Calu3 (cell line): ENCODE measurements around the gene COL18A1. TPM values are rescaled to one million over a fixed set of nuclear protein-coding genes. Genes with fewer than 3 reads are reported as not detected.

Experiments used
- BruUV-seq: library from RNA; stranded (reverse); fragments of 400-500 nt; replicated peaks from 2 replicates; lab custom pipeline; 2021; lab: Mats Ljungman, UMichigan
- CTCF ChIA-PET: fragments of 300-600 bp; sonication (Branson Sonifier 250); formaldehyde crosslinking; loops from one replicate; lab custom pipeline; 2022; ENCODE audit warnings: antibody characterized with exemption; lab: Charles Lee
- DNase-seq: peaks from one replicate; pipeline ENCODE4 v3.0.0; 2022
- H3K27ac Mint-ChIP-seq: one replicate; pipeline ENCODE4 v1.8.0; 2022; ENCODE audit warnings: mixed read lengths; ENCODE audit not compliant: unreplicated experiment
- H3K27me3 Mint-ChIP-seq: one replicate; pipeline ENCODE4 v1.8.0; 2022; ENCODE audit warnings: mixed read lengths; ENCODE audit not compliant: unreplicated experiment
- H3K36me3 Mint-ChIP-seq: one replicate; pipeline ENCODE4 v1.8.0; 2022; ENCODE audit warnings: mild to moderate bottlenecking, moderate library complexity, mixed read lengths; ENCODE audit not compliant: insufficient read depth, unreplicated experiment
- H3K4me1 Mint-ChIP-seq: one replicate; pipeline ENCODE4 v1.8.0; 2022; ENCODE audit warnings: mild to moderate bottlenecking, low read depth, mixed read lengths; ENCODE audit not compliant: unreplicated experiment
- H3K4me3 Mint-ChIP-seq: one replicate; pipeline ENCODE4 v1.8.0; 2022; ENCODE audit warnings: mild to moderate bottlenecking, low read depth, moderate library complexity, mixed read lengths; ENCODE audit not compliant: unreplicated experiment
- H3K9me3 Mint-ChIP-seq: one replicate; pipeline ENCODE4 v1.8.0; 2022; ENCODE audit warnings: low read depth, mixed read lengths; ENCODE audit not compliant: unreplicated experiment
- intact Hi-C: fragments of 100-400 bp; cut with micrococcal nuclease; formaldehyde crosslinking; loops from one replicate; pipeline ENCODE4 v1.10.0; 2022; ENCODE audit not compliant: unreplicated experiment
- total RNA-seq: library from RNA; stranded (reverse); gene quantifications from 2 replicates; pipeline ENCODE4 v1.2.3, GENCODE V29; 2022
- TF ChIP-seq, protein P1 (sequence below): fragments of 200-600 bp; IDR thresholded peaks from one replicate; pipeline ENCODE4 v1.8.0; 2022; ENCODE audit warnings: antibody characterized with exemption; ENCODE audit not compliant: unreplicated experiment

The COL18A1 gene
- total RNA-seq, 1 experiment from 2014 or later, result 82.9 TPM

DNA sequence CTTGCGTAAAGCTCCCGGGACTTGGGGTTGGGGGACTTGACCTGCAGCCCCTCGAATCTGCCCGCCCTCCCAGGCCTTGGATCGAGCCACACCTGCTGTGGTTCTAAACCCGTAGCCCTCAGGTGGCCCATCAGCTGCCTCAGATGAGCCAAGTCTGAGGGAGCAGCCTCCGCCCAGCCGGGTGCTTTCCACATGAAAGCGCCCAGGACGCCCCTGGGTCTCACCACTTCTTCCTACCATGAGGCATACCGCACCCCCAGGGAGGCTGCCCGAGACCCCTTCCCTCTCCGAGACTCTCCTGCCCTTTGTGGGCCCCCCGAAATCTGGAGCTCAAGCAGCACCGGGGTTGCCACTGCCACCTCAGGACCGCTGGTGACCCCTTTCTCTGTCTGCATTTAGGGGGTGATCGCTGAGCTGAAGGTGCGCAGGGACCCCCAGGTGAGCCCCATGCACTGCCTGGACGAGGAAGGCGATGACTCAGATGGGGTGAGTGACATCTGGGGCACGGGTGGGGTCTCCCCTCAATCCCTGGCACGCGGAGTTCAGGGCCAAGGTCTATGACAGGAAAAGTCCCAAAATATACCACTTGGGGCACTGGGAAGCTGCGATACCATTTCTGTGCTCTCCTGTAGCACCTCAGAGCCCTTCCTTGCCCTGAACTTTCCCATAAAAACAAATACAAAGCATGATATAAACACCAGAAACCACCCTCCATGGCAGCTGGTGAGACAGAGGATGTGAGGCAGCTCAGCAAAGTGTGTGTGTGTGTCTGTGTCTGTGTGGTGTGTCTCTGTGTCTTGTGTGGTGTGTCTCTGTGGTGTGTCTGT, 68.7 kb downstream of the COL18A1 start:
- no peaks in the 10 kb centered on the region for H3K27me3 Mint-ChIP-seq
- no peak overlapping the region for H3K4me3 Mint-ChIP-seq
- peaks cover 4% of the 10 kb centered on the region for H3K9me3 Mint-ChIP-seq
- peaks cover 18% of the 10 kb centered on the region for H3K36me3 Mint-ChIP-seq
- TF ChIP-seq, protein P1, sequence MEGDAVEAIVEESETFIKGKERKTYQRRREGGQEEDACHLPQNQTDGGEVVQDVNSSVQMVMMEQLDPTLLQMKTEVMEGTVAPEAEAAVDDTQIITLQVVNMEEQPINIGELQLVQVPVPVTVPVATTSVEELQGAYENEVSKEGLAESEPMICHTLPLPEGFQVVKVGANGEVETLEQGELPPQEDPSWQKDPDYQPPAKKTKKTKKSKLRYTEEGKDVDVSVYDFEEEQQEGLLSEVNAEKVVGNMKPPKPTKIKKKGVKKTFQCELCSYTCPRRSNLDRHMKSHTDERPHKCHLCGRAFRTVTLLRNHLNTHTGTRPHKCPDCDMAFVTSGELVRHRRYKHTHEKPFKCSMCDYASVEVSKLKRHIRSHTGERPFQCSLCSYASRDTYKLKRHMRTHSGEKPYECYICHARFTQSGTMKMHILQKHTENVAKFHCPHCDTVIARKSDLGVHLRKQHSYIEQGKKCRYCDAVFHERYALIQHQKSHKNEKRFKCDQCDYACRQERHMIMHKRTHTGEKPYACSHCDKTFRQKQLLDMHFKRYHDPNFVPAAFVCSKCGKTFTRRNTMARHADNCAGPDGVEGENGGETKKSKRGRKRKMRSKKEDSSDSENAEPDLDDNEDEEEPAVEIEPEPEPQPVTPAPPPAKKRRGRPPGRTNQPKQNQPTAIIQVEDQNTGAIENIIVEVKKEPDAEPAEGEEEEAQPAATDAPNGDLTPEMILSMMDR, result no peak
- BruUV-seq, result no TSS peak
- no peak overlapping the region for H3K27ac Mint-ChIP-seq
- DNase-seq, result no peak
- H3K4me1 Mint-ChIP-seq, result peaks cover 20% of the 10 kb centered on the region
- intact Hi-C loops, result no loop called here
- CTCF ChIA-PET, result no interaction called here

DNA sequence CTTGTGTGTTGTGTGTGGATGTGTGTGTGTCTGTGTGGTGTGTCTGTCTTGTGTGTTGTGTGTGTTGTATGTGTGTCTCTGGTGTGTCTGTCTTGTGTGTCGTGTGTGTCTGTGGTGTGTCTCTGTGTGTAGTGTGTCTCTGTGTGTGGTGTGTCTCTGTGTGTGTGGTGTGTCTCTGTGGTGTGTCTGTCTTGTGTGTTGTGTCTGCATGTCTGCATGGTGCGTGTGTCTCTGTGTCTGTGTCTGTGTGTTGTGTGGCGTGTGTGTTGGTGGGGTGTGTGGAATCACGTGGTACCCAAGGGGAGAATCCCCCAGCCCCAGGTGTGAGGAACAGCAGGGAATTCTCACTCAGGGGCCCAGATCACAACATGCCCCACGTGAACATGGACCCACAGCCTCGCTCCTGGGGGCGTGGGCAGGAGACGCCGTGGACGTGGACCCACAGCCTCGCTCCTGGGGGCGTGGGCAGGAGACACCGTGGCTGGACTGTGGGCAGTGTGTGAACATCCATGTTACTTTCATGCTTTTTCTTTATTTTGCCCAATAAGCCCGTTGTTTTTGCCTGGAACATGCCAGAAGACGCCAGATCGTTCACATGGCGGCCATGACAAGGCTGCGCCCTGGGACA, 69.5 kb downstream of the COL18A1 start:
- DNase-seq, result no peak
- Mint-ChIP-seq H3K4me1 (peaks cover 20% of the 10 kb centered on the region), H3K27ac (no peak overlapping the region), H3K4me3 (no peak overlapping the region), H3K27me3 (no peaks in the 10 kb centered on the region), H3K36me3 (peaks cover 18% of the 10 kb centered on the region), H3K9me3 (peaks cover 4% of the 10 kb centered on the region)
- CTCF ChIA-PET, result no interaction called here
- BruUV-seq, result no TSS peak
- TF ChIP-seq, protein P1, result no peak
- intact Hi-C loops, result no loop called here

DNA sequence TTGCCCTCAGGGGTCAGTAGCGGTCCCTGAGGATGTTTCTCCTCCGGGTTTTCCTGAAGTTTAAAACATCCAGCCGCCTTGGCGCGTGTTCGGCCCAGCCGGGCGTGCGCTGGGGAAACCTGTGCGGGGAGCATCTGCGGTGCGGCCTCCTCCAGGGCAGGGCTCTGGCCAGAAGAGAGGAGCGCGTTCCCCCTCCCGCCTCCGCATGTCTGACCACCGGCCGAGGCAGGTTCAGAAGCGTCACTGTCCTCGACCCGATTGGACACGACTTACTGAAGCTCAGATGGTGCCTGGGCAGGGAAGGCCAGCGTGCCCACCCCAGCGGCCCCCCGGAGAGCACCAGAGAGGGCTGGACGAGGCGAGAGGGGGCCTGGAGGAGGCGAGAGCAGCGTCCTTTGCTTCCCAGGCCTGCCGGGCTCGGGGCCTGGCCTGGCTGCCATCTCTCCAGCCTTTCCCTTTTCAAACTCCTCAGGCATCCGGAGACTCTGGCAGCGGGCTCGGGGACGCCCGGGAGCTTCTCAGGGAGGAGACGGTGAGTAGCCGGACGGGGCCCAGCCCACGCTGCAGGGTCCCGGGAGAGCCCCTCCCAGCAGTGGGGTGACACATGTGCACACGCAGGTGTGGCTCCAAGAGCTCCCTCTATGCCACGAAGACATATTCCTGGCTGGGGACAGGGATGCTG, 70.2 kb downstream of the COL18A1 start:
- Mint-ChIP-seq H3K36me3 (peaks cover 18% of the 10 kb centered on the region), H3K4me3 (no peak overlapping the region), H3K9me3 (peaks cover 4% of the 10 kb centered on the region), H3K27me3 (no peaks in the 10 kb centered on the region), H3K27ac (no peak overlapping the region), H3K4me1 (peaks cover 13% of the 10 kb centered on the region)
- no peak for DNase-seq
- CTCF ChIA-PET, result no interaction called here
- TF ChIP-seq, protein P1, result no peak
- no TSS peak for BruUV-seq
- intact Hi-C loops, result no loop called here

GRCh38 chr21:45475797-45476570, 71.0 kb downstream of the COL18A1 start:
- CTCF ChIA-PET, result no interaction called here
- H3K27me3 Mint-ChIP-seq, result no peaks in the 10 kb centered on the region
- peaks cover 4% of the 10 kb centered on the region for H3K9me3 Mint-ChIP-seq
- H3K27ac Mint-ChIP-seq, result peak overlapping the region; percentile 9
- TF ChIP-seq, protein P1, result no peak
- no peak overlapping the region for H3K4me3 Mint-ChIP-seq
- no peak for DNase-seq
- H3K36me3 Mint-ChIP-seq, result peaks cover 18% of the 10 kb centered on the region
- intact Hi-C loops, result no loop called here
- no TSS peak for BruUV-seq
- peaks cover 8% of the 10 kb centered on the region for H3K4me1 Mint-ChIP-seq
